Measurements from ENCODE around the gene KCTD11. TPM values are rescaled to one million over a fixed set of nuclear protein-coding genes. Genes with fewer than 3 reads are reported as not detected.

KCTD11 gene
- total and polyA plus RNA-seq, 2 of the 13 experiments (the other 11 are each of a cell fraction or from before 2014, with no cell fraction given), result 1.6 to 2.6 TPM

GRCh38 chr17:7403977-7404736, 52.2 kb downstream of the KCTD11 start, which contains the start of gene TMEM256 (continued):
- TF ChIP-seq SNAPC4 (CRISPR knock-in tag; IDR thresholded peaks at IDR 0.05) (peak; percentile 97), KDM2A (CRISPR knock-in tag; IDR thresholded peaks at IDR 0.05; ENCODE audit: borderline replicate concordance, low read depth) (peak; percentile 64; the same call in 1 of the 2 replicates), ZSCAN22 (CRISPR knock-in tag; IDR thresholded peaks at IDR 0.05) (no peak), SPEN (CRISPR knock-in tag; IDR thresholded peaks at IDR 0.05; ENCODE audit: low read depth) (0 out of 2 replicates have a peak, but pooled peaks have one; percentile 11), ZFP36L2 (CRISPR knock-in tag; IDR thresholded peaks at IDR 0.05) (no peak), YEATS2 (CRISPR knock-in tag; IDR thresholded peaks at IDR 0.05; ENCODE audit: borderline replicate concordance) (0 out of 2 replicates have a peak, but pooled peaks have one; percentile 29), ISL2 (CRISPR knock-in tag; IDR thresholded peaks at IDR 0.05) (peak; percentile 43; the same call in 1 of the 2 replicates), ZBTB33 (CRISPR knock-in tag; IDR thresholded peaks at IDR 0.05) (0 out of 2 replicates have a peak, but pooled peaks have one; percentile 8), ZNF768 (CRISPR knock-in tag; IDR thresholded peaks at IDR 0.05) (peak; percentile 60; the same call in 1 of the 2 replicates), GZF1 (CRISPR knock-in tag; IDR thresholded peaks at IDR 0.05) (no peak), HOXA3 (CRISPR knock-in tag; IDR thresholded peaks at IDR 0.05) (peak; percentile 67), HNF4A (CRISPR knock-in tag; IDR thresholded peaks at IDR 0.05) (peak; percentile 36), CBFB (CRISPR knock-in tag; IDR thresholded peaks at IDR 0.05) (no peak), ZNF20 (CRISPR knock-in tag; IDR thresholded peaks at IDR 0.05) (no peak), PRDM10 (CRISPR knock-in tag; IDR thresholded peaks at IDR 0.05; ENCODE audit: low read depth) (peak; percentile 75; the same call in 1 of the 2 replicates), ZNF777 (CRISPR knock-in tag; IDR thresholded peaks at IDR 0.05) (peak; percentile 56; the same call in 1 of the 2 replicates), ELF4 (CRISPR knock-in tag; IDR thresholded peaks at IDR 0.05; ENCODE audit: borderline replicate concordance) (peak; percentile 77; the same call in 1 of the 2 replicates)
